ENCODE results near the gene FOXK2. TPM values are rescaled to one million over a fixed set of nuclear protein-coding genes. Genes with fewer than 3 reads are reported as not detected.

FOXK2 gene
- total RNA-seq, 1 experiment from 2014 or later = 72.0 TPM

- TF ChIP-seq CTCF (conservative IDR thresholded peaks at IDR 0.05) = no peak
- no peak overlapping the region for H2AFZ ChIP-seq (ENCODE audit: low read length)
- H3K23me2 ChIP-seq (ENCODE audit: insufficient read length, low read depth, low read length, poor library complexity, severe bottlenecking) = peaks cover 10% of the 10 kb centered on the region
- H4K20me1 ChIP-seq (ENCODE audit: control insufficient read depth, insufficient read depth, insufficient read length) = no peaks in the 10 kb centered on the region
- Mint-ChIP-seq H3K36me3 (ENCODE audit: insufficient read depth in 1 of 3, low read depth in 3 of 3) (peaks cover 7 to 13% (median 11%) of the 10 kb centered on the region in 3 experiments; a peak in 6 of 7 replicates), H3K9me3 (peaks cover 0 to 3% of the 10 kb centered on the region in 2 experiments; a peak in 2 of 5 replicates), H3K4me3 (peak overlapping the region; percentile 87 to 89), H3K27ac (peak overlapping the region; percentile 20 to 74 (median 49); a peak in 6 of 7 replicates), H3K4me1 (peaks cover 13 to 23% of the 10 kb centered on the region in 2 experiments), H3K27me3 (ENCODE audit: low read depth) (no peaks in the 10 kb centered on the region)
- H3K9ac ChIP-seq (ENCODE audit: extremely low read depth, insufficient read length, low read length) = peak overlapping the region; percentile 80
- no peak overlapping the region; the same call in 1 of the 2 replicates for H3K14ac ChIP-seq (ENCODE audit: insufficient read depth, low read length)
- no peak for DNase-seq
- WGBS (ENCODE audit: extremely low coverage, insufficient read length, low lambda C conversion rate) = no CpG with 5 or more reads among the region's 94 CpGs
- H4K5ac ChIP-seq (ENCODE audit: insufficient read length, low read depth, low read length) = no peak overlapping the region
- H3T11ph ChIP-seq (ENCODE audit: low read length) = no peak overlapping the region
- peak overlapping the region; percentile 98 for H3K4me2 ChIP-seq (ENCODE audit: insufficient read depth, insufficient read length, low read length)
- no peak overlapping the region for H2BK20ac ChIP-seq (ENCODE audit: low read depth, low read length, poor library complexity, severe bottlenecking)
- peaks cover 43% of the 10 kb centered on the region for H3K79me2 ChIP-seq (ENCODE audit: insufficient read depth, low read length)
- no peak overlapping the region for H2BK120ac ChIP-seq (ENCODE audit: low read depth, low read length, poor library complexity, severe bottlenecking)
- H4K8ac ChIP-seq (replicated peaks; ENCODE audit: insufficient read length, low read depth, low read length) = no peak overlapping the region
- no peak overlapping the region for H2BK15ac ChIP-seq (ENCODE audit: low read depth, low read length)
- no peak overlapping the region for H3K56ac ChIP-seq (ENCODE audit: insufficient read length, low read depth, low read length)
- H2BK12ac ChIP-seq (ENCODE audit: insufficient read length, low read depth, low read length) = no peak overlapping the region
- peaks cover 3% of the 10 kb centered on the region for H3K79me1 ChIP-seq (ENCODE audit: insufficient read depth, low read depth, low read length, poor library complexity, severe bottlenecking)
- no peak overlapping the region for H3K18ac ChIP-seq (ENCODE audit: insufficient read length, low read depth, low read length)
- no peak overlapping the region for H2AK5ac ChIP-seq (ENCODE audit: insufficient read length, low read length)
- no peak overlapping the region for H3K27ac ChIP-seq (ENCODE audit: insufficient read length, low read depth, low read length)
- no peak overlapping the region for H3K4ac ChIP-seq (ENCODE audit: low read depth, low read length)
- no peaks in the 10 kb centered on the region for H3K27me3 ChIP-seq (ENCODE audit: insufficient read depth, low read length)
- H2BK5ac ChIP-seq (ENCODE audit: insufficient read length, low read length) = no peak overlapping the region
- H3K4me1 ChIP-seq (ENCODE audit: insufficient read depth, low read length) = no peaks in the 10 kb centered on the region
- H3K23ac ChIP-seq (ENCODE audit: insufficient read length, low read depth, low read length) = no peak overlapping the region
- H3K9me3 ChIP-seq (ENCODE audit: control insufficient read depth, low read depth, low read length) = no peaks in the 10 kb centered on the region
- H4K91ac ChIP-seq (ENCODE audit: insufficient read length, low read depth, low read length) = no peak overlapping the region
These were observed 705 bp downstream of the FOXK2 start for GRCh38 chr17:82519971-82520903.

Data from H9 (cell line).